Lung (tissue), 12 donors: ENCODE data around the gene CHST1. TPM values are rescaled to one million over a fixed set of nuclear protein-coding genes. Genes with fewer than 3 reads are reported as not detected.

Source experiments
- ATAC-seq: fragments of 200-7000 bp; cut with Tn5 transposase; one replicate; pipeline ENCODE4 v1.9.1; 2020; ENCODE audit warnings: moderate number of reproducible peaks; ENCODE audit not compliant: insufficient read depth, low FRiP score
- DNase-seq, 3 donors: peaks; one replicate each; pipeline ENCODE4 v3.0.0-alpha.2; 2013 to 2017
- H3K27ac ChIP-seq, 2 donors: one replicate each; pipeline ENCODE4 v1.5.1; 2013; ENCODE audit warnings: mild to moderate bottlenecking in 2 of 2, moderate library complexity in 2 of 2, control low read depth in 1 of 2, inconsistent platforms in 1 of 2, low read depth in 1 of 2, low read length in 1 of 2
- H3K27me3 ChIP-seq, 3 donors: one replicate each; pipeline ENCODE4 v1.5.1; 2013; ENCODE audit warnings: low read length in 2 of 3; ENCODE audit not compliant: control insufficient read depth in 3 of 3, insufficient read depth in 3 of 3
- H3K36me3 ChIP-seq, 4 donors: one replicate each; pipeline ENCODE4 v1.5.1; 2013; ENCODE audit warnings: low read length in 4 of 4, mild to moderate bottlenecking in 1 of 4, moderate library complexity in 1 of 4; ENCODE audit not compliant: control insufficient read depth in 4 of 4, insufficient read depth in 4 of 4
- H3K4me1 ChIP-seq, 5 donors: one replicate each; pipeline ENCODE4 v1.5.1; 2013; ENCODE audit warnings: low read length in 5 of 5, mild to moderate bottlenecking in 2 of 5, moderate library complexity in 1 of 5; ENCODE audit not compliant: control insufficient read depth in 5 of 5, insufficient read depth in 5 of 5
- H3K4me3 ChIP-seq: one replicate; pipeline ENCODE4 v1.5.1; 2013; ENCODE audit warnings: mild to moderate bottlenecking, control low read depth, moderate library complexity
- H3K9ac ChIP-seq, 2 donors: one replicate each; pipeline ENCODE4 v1.5.1; 2013; ENCODE audit warnings: low read length in 2 of 2, control low read depth in 1 of 2; ENCODE audit not compliant: insufficient read depth in 1 of 2
- H3K9me3 ChIP-seq, 4 donors: one replicate each; pipeline ENCODE4 v1.5.1; 2013; ENCODE audit warnings: low read length in 3 of 4, mild to moderate bottlenecking in 1 of 4, moderate library complexity in 1 of 4; ENCODE audit not compliant: control insufficient read depth in 4 of 4, insufficient read depth in 3 of 4
- WGBS, 2 donors: extraction: QIAGEN DNeasy Blood & Tissue Kit; methylation state at CpG; one replicate each; pipeline ENCODE4 v1.1.7; 2013; 5-methylcytosine and 5-hydroxymethylcytosine counted together
- polyA plus RNA-seq, 2 donors: library from polyadenylated mRNA; stranded (reverse); fragments of 200-250 nt; gene quantifications; one replicate each; pipeline ENCODE4 v1.2.1, GENCODE V29; 2013
- total RNA-seq, 2 donors: library from RNA; depleted of rRNA in 1 of 2; stranded (reverse); fragments of >200 nt in 1 of 2; gene quantifications; one replicate each; pipeline ENCODE4 v1.2.1, GENCODE V29; 2014 to 2021
- TF ChIP-seq, protein P1 (sequence below): IDR thresholded peaks from 2 replicates; pipeline ENCODE4 v1.5.1; 2012; ENCODE audit warnings: mild to moderate bottlenecking; ENCODE audit errors: control extremely low read depth, extremely low read depth
- donor health status: control.
- donor health status: control.
- donor health status: Bipolar disorder and iron deficiency.
- donor health status: healthy.
- donor health status: DM: yes; HTN: yes; CAD: no.

The CHST1 gene
- total and polyA plus RNA-seq, 4 donors: 1.7 to 2.4 (median 1.9) TPM

DNA sequence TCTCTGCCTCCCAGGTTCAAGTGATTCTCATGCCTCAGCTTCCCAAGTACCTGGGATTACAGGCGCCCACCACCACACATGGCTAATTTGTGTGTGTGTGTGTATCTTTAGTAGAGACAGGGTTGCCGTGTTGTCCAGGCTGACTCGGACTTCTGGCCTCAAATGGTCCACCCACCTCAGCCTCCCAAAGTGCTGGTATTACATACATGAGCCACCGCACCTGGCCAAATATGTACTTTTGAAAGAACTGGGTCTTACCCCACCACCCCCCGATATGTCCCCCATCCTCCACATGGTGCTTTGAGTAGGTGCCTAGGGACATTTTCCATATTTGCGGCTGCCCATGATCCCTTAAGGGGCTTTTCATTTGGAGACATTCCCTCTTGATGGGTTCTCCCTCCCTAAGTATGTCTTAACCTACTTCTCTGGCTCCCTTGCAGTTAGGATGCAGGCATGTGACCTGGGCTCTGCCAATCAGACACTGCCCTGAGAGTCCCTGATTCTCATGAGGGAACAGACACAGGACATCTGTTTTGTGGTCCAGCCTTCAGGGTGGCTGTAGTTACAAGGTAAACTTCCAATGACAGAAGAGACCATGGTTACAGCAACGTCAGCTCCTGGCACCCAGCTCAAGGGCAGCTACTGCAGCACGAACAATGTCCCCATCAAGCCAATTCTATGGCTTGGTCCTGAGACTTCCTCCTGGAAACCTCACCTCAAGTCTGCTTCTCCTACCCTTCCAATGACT lies 48.4 kb downstream of the CHST1 start:
- TF ChIP-seq, protein P1, sequence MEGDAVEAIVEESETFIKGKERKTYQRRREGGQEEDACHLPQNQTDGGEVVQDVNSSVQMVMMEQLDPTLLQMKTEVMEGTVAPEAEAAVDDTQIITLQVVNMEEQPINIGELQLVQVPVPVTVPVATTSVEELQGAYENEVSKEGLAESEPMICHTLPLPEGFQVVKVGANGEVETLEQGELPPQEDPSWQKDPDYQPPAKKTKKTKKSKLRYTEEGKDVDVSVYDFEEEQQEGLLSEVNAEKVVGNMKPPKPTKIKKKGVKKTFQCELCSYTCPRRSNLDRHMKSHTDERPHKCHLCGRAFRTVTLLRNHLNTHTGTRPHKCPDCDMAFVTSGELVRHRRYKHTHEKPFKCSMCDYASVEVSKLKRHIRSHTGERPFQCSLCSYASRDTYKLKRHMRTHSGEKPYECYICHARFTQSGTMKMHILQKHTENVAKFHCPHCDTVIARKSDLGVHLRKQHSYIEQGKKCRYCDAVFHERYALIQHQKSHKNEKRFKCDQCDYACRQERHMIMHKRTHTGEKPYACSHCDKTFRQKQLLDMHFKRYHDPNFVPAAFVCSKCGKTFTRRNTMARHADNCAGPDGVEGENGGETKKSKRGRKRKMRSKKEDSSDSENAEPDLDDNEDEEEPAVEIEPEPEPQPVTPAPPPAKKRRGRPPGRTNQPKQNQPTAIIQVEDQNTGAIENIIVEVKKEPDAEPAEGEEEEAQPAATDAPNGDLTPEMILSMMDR: no peak
- ATAC-seq (no peak), DNase-seq (no peak)
- peaks cover 0 to 28% (median 4%) of the 10 kb centered on the region in 4 donors for H3K9me3 ChIP-seq
- H3K9ac ChIP-seq: no peak overlapping the region
- H3K4me3 ChIP-seq: no peak overlapping the region
- 88 to 94% methylated on average over 8 of the region's 8 CpGs for WGBS, 2 donors
- H3K4me1 ChIP-seq: peaks cover 0 to 6% (median 0%) of the 10 kb centered on the region in 5 donors
- H3K27ac ChIP-seq: no peak overlapping the region
- no peaks in the 10 kb centered on the region for H3K36me3 ChIP-seq
- no peaks in the 10 kb centered on the region for H3K27me3 ChIP-seq

- peaks cover 0 to 14% (median 2%) of the 10 kb centered on the region in 5 donors for H3K4me1 ChIP-seq
- H3K27ac ChIP-seq: no peak overlapping the region
- no peak overlapping the region for H3K4me3 ChIP-seq
- DNase-seq: no peak
- H3K9ac ChIP-seq: no peak overlapping the region
- no peaks in the 10 kb centered on the region for H3K36me3 ChIP-seq
- H3K27me3 ChIP-seq: no peaks in the 10 kb centered on the region
- TF ChIP-seq, protein P1: no peak
- ATAC-seq: no peak
- 86 to 88% methylated on average over 4 of the region's 4 CpGs for WGBS, 2 donors
- peaks cover 0 to 12% (median under 1%) of the 10 kb centered on the region in 4 donors for H3K9me3 ChIP-seq
Measured at GRCh38 chr11:45615182-45615792, 50.1 kb downstream of the CHST1 start.

GRCh38 chr11:45614196-45614828 lies 51.1 kb downstream of the CHST1 start:
- H3K4me3 ChIP-seq: no peak overlapping the region
- no peak for DNase-seq
- WGBS, 2 donors: 56 to 76% methylated on average over 6 of the region's 6 CpGs

More at GRCh38 chr11:45614196-45614828, 51.1 kb downstream of the CHST1 start:
- no peaks in the 10 kb centered on the region for H3K27me3 ChIP-seq
- TF ChIP-seq, protein P1: no peak
- no peaks in the 10 kb centered on the region for H3K36me3 ChIP-seq
- H3K9me3 ChIP-seq: peaks cover 0 to 8% (median 0%) of the 10 kb centered on the region in 4 donors
- ATAC-seq: no peak
- H3K9ac ChIP-seq: no peak overlapping the region
- no peak overlapping the region for H3K27ac ChIP-seq
- peaks cover 0 to 16% (median 4%) of the 10 kb centered on the region in 5 donors for H3K4me1 ChIP-seq
